Measurements from ENCODE around the gene ARL9.

Gene ARL9

GRCh38 chr4:56531823-56532222 is 26.2 kb downstream of the ARL9 start:
- DNase-seq (ENCODE audit: low spot score) = no peak

GRCh38 chr4:56532239-56532638 is 26.6 kb downstream of the ARL9 start:
- DNase-seq (ENCODE audit: low spot score) = no peak

- DNase-seq (ENCODE audit: low spot score) = no peak
These were observed 30.3 kb downstream of the ARL9 start for GRCh38 chr4:56535915-56536314.

GRCh38 chr4:56537147-56537546 is 31.6 kb downstream of the ARL9 start:
- DNase-seq (ENCODE audit: low spot score) = no peak

GRCh38 chr4:56540826-56541225 is 35.2 kb downstream of the ARL9 start:
- DNase-seq (ENCODE audit: low spot score) = no peak

GRCh38 chr4:56544573-56545131 is 39.1 kb downstream of the ARL9 start:
- DNase-seq (ENCODE audit: low spot score) = peak; percentile 87

- DNase-seq (ENCODE audit: low spot score) = no peak
These were observed 45.1 kb downstream of the ARL9 start for GRCh38 chr4:56550642-56551041.

GRCh38 chr4:56551516-56551915 is 45.9 kb downstream of the ARL9 start:
- DNase-seq (ENCODE audit: low spot score) = no peak

GRCh38 chr4:56552273-56552672 is 46.7 kb downstream of the ARL9 start:
- no peak for DNase-seq (ENCODE audit: low spot score)

GRCh38 chr4:56570041-56570440 is 64.5 kb downstream of the ARL9 start:
- DNase-seq (ENCODE audit: low spot score) = no peak
